Measurements from ENCODE around the gene ARHGAP28.

ARHGAP28 gene

GRCh38 chr18:6729247-6730091 is at the start of gene ARHGAP28:
TSS of gene ARHGAP28 (plus strand) at chr18:6729716. CDS start at chr18:6729822, 106 bp downstream.
- TF ChIP-seq CTCF (IDR thresholded peaks at IDR 0.05; ENCODE audit: low read depth, low read length): peak; percentile 12
- DNase-seq (ENCODE audit: extremely low read depth, low read depth): peak; percentile 46

GRCh38 chr18:6681331-6681875 is 48.1 kb upstream of the ARHGAP28 start:
- no peak for DNase-seq (ENCODE audit: extremely low read depth, low read depth)
- no peak for TF ChIP-seq CTCF (IDR thresholded peaks at IDR 0.05; ENCODE audit: low read depth, low read length)

- DNase-seq (ENCODE audit: extremely low read depth, low read depth): no peak
- TF ChIP-seq CTCF (IDR thresholded peaks at IDR 0.05; ENCODE audit: low read depth, low read length): no peak
These were observed 46.9 kb upstream of the ARHGAP28 start for GRCh38 chr18:6682437-6683111.

- DNase-seq (ENCODE audit: extremely low read depth, low read depth): no peak
- TF ChIP-seq CTCF (IDR thresholded peaks at IDR 0.05; ENCODE audit: low read depth, low read length): no peak
These were observed 46.2 kb upstream of the ARHGAP28 start for GRCh38 chr18:6683112-6683876.

- no peak for TF ChIP-seq CTCF (IDR thresholded peaks at IDR 0.05; ENCODE audit: low read depth, low read length)
- DNase-seq (ENCODE audit: extremely low read depth, low read depth): no peak
These were observed 41.8 kb upstream of the ARHGAP28 start for GRCh38 chr18:6687676-6688075.

GRCh38 chr18:6708890-6709289 is 20.6 kb upstream of the ARHGAP28 start:
- no peak for TF ChIP-seq CTCF (IDR thresholded peaks at IDR 0.05; ENCODE audit: low read depth, low read length)

More at GRCh38 chr18:6708890-6709289, 20.6 kb upstream of the ARHGAP28 start:
- DNase-seq (ENCODE audit: extremely low read depth, low read depth): no peak

Data from AG09319 (cell line).